ENCODE data around the gene SHROOM3.

Gene SHROOM3

GRCh38 chr4:76426272-76426671 is 8.8 kb upstream of the SHROOM3 start:
- TF ChIP-seq MYC (IDR thresholded peaks at IDR 0.05; ENCODE audit: low read depth, low read length) (no peak), MAX (IDR thresholded peaks at IDR 0.05; ENCODE audit: low read depth, low read length) (no peak), POLR2A (IDR thresholded peaks at IDR 0.05; ENCODE audit: extremely low read depth, insufficient read length) (no peak), CTCF (IDR thresholded peaks at IDR 0.05; ENCODE audit: low read depth, low read length) (no peak)
- H3K4me3 ChIP-seq (ENCODE audit: low read depth, low read length), result no peak overlapping the region
- DNase-seq (ENCODE audit: low read depth), result no peak

DNA sequence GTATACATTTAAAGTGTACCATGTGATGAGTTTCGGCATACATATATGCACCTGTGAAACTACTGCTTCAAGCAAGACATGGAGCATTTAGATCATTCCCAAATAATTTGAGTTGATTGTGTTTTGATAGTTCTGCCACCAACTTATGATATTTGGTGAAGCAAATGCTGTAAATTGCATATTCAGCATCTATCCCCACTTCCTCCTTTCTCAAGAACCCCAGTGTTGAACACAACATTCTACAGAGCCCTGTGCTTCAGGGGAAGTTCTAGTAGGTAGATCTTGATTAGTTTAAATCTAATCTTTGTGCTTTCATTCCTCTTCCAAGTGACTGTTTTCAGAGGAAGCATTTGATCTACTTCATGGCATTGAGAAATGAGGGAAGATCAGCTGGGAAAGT is 5.4 kb upstream of the SHROOM3 start:
- TF ChIP-seq MAX (IDR thresholded peaks at IDR 0.05; ENCODE audit: low read depth, low read length) (no peak), POLR2A (IDR thresholded peaks at IDR 0.05; ENCODE audit: extremely low read depth, insufficient read length) (no peak), MYC (IDR thresholded peaks at IDR 0.05; ENCODE audit: low read depth, low read length) (no peak), CTCF (IDR thresholded peaks at IDR 0.05; ENCODE audit: low read depth, low read length) (no peak)
- DNase-seq (ENCODE audit: low read depth), result peak; percentile 36
- no peak overlapping the region for H3K4me3 ChIP-seq (ENCODE audit: low read depth, low read length)

- TF ChIP-seq MAX (IDR thresholded peaks at IDR 0.05; ENCODE audit: low read depth, low read length) (no peak), MYC (IDR thresholded peaks at IDR 0.05; ENCODE audit: low read depth, low read length) (0 out of 2 replicates have a peak, but pooled peaks have one; percentile 19), CTCF (IDR thresholded peaks at IDR 0.05; ENCODE audit: low read depth, low read length) (peak; percentile 38), POLR2A (IDR thresholded peaks at IDR 0.05; ENCODE audit: extremely low read depth, insufficient read length) (no peak)
- H3K4me3 ChIP-seq (ENCODE audit: low read depth, low read length), result no peak overlapping the region
- peak; percentile 64 for DNase-seq (ENCODE audit: low read depth)
These were observed 4.3 kb upstream of the SHROOM3 start for GRCh38 chr4:76430519-76431388.

- DNase-seq (ENCODE audit: low read depth), result no peak
- TF ChIP-seq POLR2A (IDR thresholded peaks at IDR 0.05; ENCODE audit: extremely low read depth, insufficient read length) (no peak), CTCF (IDR thresholded peaks at IDR 0.05; ENCODE audit: low read depth, low read length) (no peak), MAX (IDR thresholded peaks at IDR 0.05; ENCODE audit: low read depth, low read length) (no peak), MYC (IDR thresholded peaks at IDR 0.05; ENCODE audit: low read depth, low read length) (no peak)
- no peak overlapping the region for H3K4me3 ChIP-seq (ENCODE audit: low read depth, low read length)
These were observed 695 bp downstream of the SHROOM3 start for GRCh38 chr4:76435528-76436319.

DNA sequence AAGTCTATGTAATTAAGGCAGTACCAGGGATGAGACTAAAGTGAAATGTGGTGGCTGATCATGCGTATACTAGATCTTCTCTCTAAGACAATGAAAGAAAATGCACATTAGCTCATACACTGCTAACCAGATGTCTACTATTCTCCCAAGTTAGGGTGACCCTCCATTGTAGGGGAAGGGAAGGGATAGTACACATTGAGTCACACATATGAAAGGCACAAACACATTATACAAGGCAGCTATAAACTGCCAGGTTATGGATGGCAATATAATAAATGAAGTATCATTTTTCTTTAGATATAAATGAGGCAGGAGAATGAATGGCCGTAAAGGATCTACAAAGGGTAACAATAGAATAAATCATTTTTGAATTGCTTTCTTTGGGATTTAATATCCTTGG is 4.5 kb downstream of the SHROOM3 start:
- DNase-seq (ENCODE audit: low read depth), result no peak
- no peak for TF ChIP-seq MYC (IDR thresholded peaks at IDR 0.05; ENCODE audit: low read depth, low read length)
- no peak for TF ChIP-seq POLR2A (IDR thresholded peaks at IDR 0.05; ENCODE audit: extremely low read depth, insufficient read length)
- no peak for TF ChIP-seq MAX (IDR thresholded peaks at IDR 0.05; ENCODE audit: low read depth, low read length)
- no peak for TF ChIP-seq CTCF (IDR thresholded peaks at IDR 0.05; ENCODE audit: low read depth, low read length)
- no peak overlapping the region for H3K4me3 ChIP-seq (ENCODE audit: low read depth, low read length)

Data from NB4 (cell line).